ENCODE measurements around the gene YY1.

- no peak for TF ChIP-seq CTCF (conservative IDR thresholded peaks at IDR 0.05; ENCODE audit: low read length)
- no peak for TF ChIP-seq EZH2phosphoT487 (IDR thresholded peaks at IDR 0.05; ENCODE audit: borderline replicate concordance)
Measured at GRCh38 chr14:100305324-100306100, 66.6 kb downstream of the YY1 start.

Measured in Loucy (cell line).